ENCODE data around the gene MAPKAPK2.

DNA sequence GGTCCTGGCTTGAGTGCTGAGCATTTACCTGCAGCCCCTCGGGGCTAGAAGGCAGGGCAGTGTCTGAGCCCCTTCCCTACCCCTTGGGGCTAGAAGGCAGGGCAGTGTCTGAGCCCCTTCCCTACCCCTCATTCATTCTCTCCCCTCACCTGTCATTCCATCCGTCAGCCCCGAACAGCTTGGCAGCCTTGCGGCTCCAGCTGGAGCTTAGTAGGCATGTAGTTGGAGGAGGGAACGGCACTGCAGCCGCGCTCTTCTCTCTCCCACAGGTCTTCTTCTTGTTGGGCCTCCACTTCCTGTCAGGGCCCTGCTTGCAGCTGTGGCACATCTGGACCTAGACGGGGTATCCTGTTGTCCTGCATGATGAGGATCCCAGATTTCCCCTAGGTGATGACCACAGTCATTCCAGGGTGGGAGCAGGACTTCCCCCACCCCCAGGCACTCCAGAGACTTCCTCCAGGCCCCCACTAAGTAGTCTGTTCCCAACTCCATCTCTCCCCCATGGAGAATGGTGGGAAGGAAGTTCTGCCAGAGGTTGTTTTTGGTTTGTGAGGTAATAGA, 22.2 kb downstream of the MAPKAPK2 start:
- TF ChIP-seq CTCF (IDR thresholded peaks at IDR 0.05) (no peak), POLR2AphosphoS5 (IDR thresholded peaks at IDR 0.05; ENCODE audit: low read depth, low read length) (no peak), FOSL2 (IDR thresholded peaks at IDR 0.05; ENCODE audit: borderline replicate concordance, low read depth) (no peak), CHD2 (IDR thresholded peaks at IDR 0.05; ENCODE audit: low read length, partially characterized antibody) (no peak)

All from SK-N-SH (cell line).